H9 (cell line): ENCODE results near the gene GMPS. TPM values are rescaled to one million over a fixed set of nuclear protein-coding genes. Genes with fewer than 3 reads are reported as not detected.
A peak's percentile ranks its signal among the peaks of the same experiment; 100 is the strongest.

Experiments used
- DNase-seq: peaks from one replicate; pipeline ENCODE4 v3.0.0-alpha.2; 2017
- H2AFZ ChIP-seq: one replicate; pipeline ENCODE4 v1.6.1; 2013; ENCODE audit warnings: mild to moderate bottlenecking, low read length, control low read depth, moderate library complexity
- H2AK5ac ChIP-seq: 2 replicates; pipeline ENCODE4 v1.6.1; 2013; ENCODE audit warnings: low read length, control low read depth, mixed read lengths; ENCODE audit not compliant: insufficient read length
- H2BK120ac ChIP-seq: one replicate; pipeline ENCODE4 v1.6.1; 2013; ENCODE audit warnings: low read depth, mild to moderate bottlenecking, low read length, control low read depth, inconsistent platforms; ENCODE audit not compliant: poor library complexity, severe bottlenecking
- H2BK12ac ChIP-seq: 2 replicates; pipeline ENCODE4 v1.6.1; 2013; ENCODE audit warnings: low read length, control low read depth, mixed read lengths, low read depth; ENCODE audit not compliant: insufficient read length
- H2BK15ac ChIP-seq: 2 replicates; pipeline ENCODE4 v1.6.1; 2013; ENCODE audit warnings: low read depth, low read length, control low read depth
- H2BK20ac ChIP-seq: one replicate; pipeline ENCODE4 v1.6.1; 2013; ENCODE audit warnings: low read depth, mild to moderate bottlenecking, low read length, control low read depth, inconsistent platforms; ENCODE audit not compliant: poor library complexity, severe bottlenecking
- H2BK5ac ChIP-seq: 2 replicates; pipeline ENCODE4 v1.6.1; 2013; ENCODE audit warnings: low read length, control low read depth, mixed read lengths; ENCODE audit not compliant: insufficient read length
- H3K14ac ChIP-seq: 2 replicates; pipeline ENCODE4 v1.6.1; 2013; ENCODE audit warnings: low read length, control low read depth; ENCODE audit not compliant: insufficient read depth
- H3K18ac ChIP-seq: 2 replicates; pipeline ENCODE4 v1.6.1; 2013; ENCODE audit warnings: low read depth, mild to moderate bottlenecking, mixed read lengths, low read length, control low read depth; ENCODE audit not compliant: insufficient read length
- H3K23ac ChIP-seq: 2 replicates; pipeline ENCODE4 v1.6.1; 2013; ENCODE audit warnings: low read length, control low read depth, mixed read lengths, low read depth; ENCODE audit not compliant: insufficient read length
- H3K23me2 ChIP-seq: 2 replicates; pipeline ENCODE4 v1.6.1; 2013; ENCODE audit warnings: low read depth, mild to moderate bottlenecking, mixed read lengths, low read length, control low read depth; ENCODE audit not compliant: insufficient read length, poor library complexity, severe bottlenecking
- H3K27ac ChIP-seq: 2 replicates; pipeline ENCODE4 v1.5.1; 2013; ENCODE audit warnings: low read length, control low read depth, mixed read lengths, low read depth; ENCODE audit not compliant: insufficient read length
- H3K27me3 ChIP-seq: 2 replicates; pipeline ENCODE4 v1.6.1; 2013; ENCODE audit warnings: low read length, control low read depth, inconsistent platforms; ENCODE audit not compliant: insufficient read depth
- H3K4ac ChIP-seq: 2 replicates; pipeline ENCODE4 v1.6.1; 2013; ENCODE audit warnings: low read depth, mild to moderate bottlenecking, control low read depth, inconsistent platforms, low read length, moderate library complexity
- H3K4me1 ChIP-seq: 2 replicates; pipeline ENCODE4 v1.6.1; 2013; ENCODE audit warnings: low read length, control low read depth, inconsistent platforms; ENCODE audit not compliant: insufficient read depth
- H3K4me2 ChIP-seq: 2 replicates; pipeline ENCODE4 v1.6.1; 2013; ENCODE audit warnings: low read length, control low read depth, mixed read lengths; ENCODE audit not compliant: insufficient read length, insufficient read depth
- H3K56ac ChIP-seq: 2 replicates; pipeline ENCODE4 v1.6.1; 2013; ENCODE audit warnings: low read depth, mild to moderate bottlenecking, mixed read lengths, low read length, control low read depth; ENCODE audit not compliant: insufficient read length
- H3K79me1 ChIP-seq: 2 replicates; pipeline ENCODE4 v1.6.1; 2013; ENCODE audit warnings: low read depth, mild to moderate bottlenecking, moderate library complexity, low read length, control low read depth, inconsistent platforms; ENCODE audit not compliant: insufficient read depth, poor library complexity, severe bottlenecking
- H3K79me2 ChIP-seq: 2 replicates; pipeline ENCODE4 v1.6.1; 2013; ENCODE audit warnings: low read length, control low read depth, inconsistent platforms; ENCODE audit not compliant: insufficient read depth
- H3K9ac ChIP-seq: 2 replicates; pipeline ENCODE4 v1.6.1; 2013; ENCODE audit warnings: low read length, control low read depth, mixed read lengths; ENCODE audit not compliant: insufficient read length; ENCODE audit errors: extremely low read depth
- H3K9me3 ChIP-seq: one replicate; pipeline ENCODE4 v1.6.1; 2013; ENCODE audit warnings: low read depth, low read length, inconsistent platforms; ENCODE audit not compliant: control insufficient read depth
- H3T11ph ChIP-seq: one replicate; pipeline ENCODE4 v1.6.1; 2013; ENCODE audit warnings: mild to moderate bottlenecking, low read length, control low read depth, inconsistent platforms
- H4K20me1 ChIP-seq: one replicate; pipeline ENCODE4 v1.6.1; 2013; ENCODE audit not compliant: control insufficient read depth, insufficient read length, insufficient read depth
- H4K5ac ChIP-seq: 2 replicates; pipeline ENCODE4 v1.6.1; 2013; ENCODE audit warnings: low read depth, mild to moderate bottlenecking, mixed read lengths, low read length, control low read depth; ENCODE audit not compliant: insufficient read length
- H4K8ac ChIP-seq: replicated peaks from 2 replicates; pipeline ENCODE4 v1.6.1; 2013; ENCODE audit warnings: low read length, control low read depth, mixed read lengths, low read depth; ENCODE audit not compliant: insufficient read length
- H4K91ac ChIP-seq: 2 replicates; pipeline ENCODE4 v1.6.1; 2013; ENCODE audit warnings: low read depth, mild to moderate bottlenecking, moderate library complexity, mixed read lengths, low read length, control low read depth; ENCODE audit not compliant: insufficient read length
- H3K27ac Mint-ChIP-seq, 3 experiments: 2 replicates in 2 of 3; 3 replicates in 1 of 3; pipeline ENCODE4 v1.8.0; 2020 to 2021; ENCODE audit warnings: mixed read lengths in 3 of 3, mild to moderate bottlenecking in 1 of 3, moderate library complexity in 1 of 3
- H3K27me3 Mint-ChIP-seq: 2 replicates; pipeline ENCODE4 v1.8.0; 2021; ENCODE audit warnings: low read depth, mild to moderate bottlenecking, moderate library complexity, mixed read lengths
- H3K36me3 Mint-ChIP-seq, 3 experiments: 2 replicates in 2 of 3; 3 replicates in 1 of 3; pipeline ENCODE4 v1.8.0; 2020 to 2021; ENCODE audit warnings: low read depth in 3 of 3, mixed read lengths in 3 of 3; ENCODE audit not compliant: insufficient read depth in 1 of 3
- H3K4me1 Mint-ChIP-seq, 2 experiments: 2 replicates each; pipeline ENCODE4 v1.8.0; 2020; ENCODE audit warnings: mixed read lengths in 2 of 2
- H3K4me3 Mint-ChIP-seq, 2 experiments: 2 replicates in 1 of 2; 3 replicates in 1 of 2; pipeline ENCODE4 v1.8.0; 2020 to 2021; ENCODE audit warnings: mild to moderate bottlenecking in 2 of 2, mixed read lengths in 2 of 2, moderate library complexity in 1 of 2
- H3K9me3 Mint-ChIP-seq, 2 experiments: 2 replicates in 1 of 2; 3 replicates in 1 of 2; pipeline ENCODE4 v1.8.0; 2020; ENCODE audit warnings: mild to moderate bottlenecking in 2 of 2, mixed read lengths in 2 of 2, moderate library complexity in 1 of 2
- total RNA-seq: library from RNA; stranded (reverse); gene quantifications from 2 replicates; pipeline ENCODE4 v1.2.1, GENCODE V29; 2021
- TF ChIP-seq, protein P1 (sequence below): fragments of 200-600 bp; sonication (generic); conservative IDR thresholded peaks from 3 replicates; pipeline ENCODE4 v1.8.0; 2021; ENCODE audit warnings: antibody characterized with exemption, mild to moderate bottlenecking

The GMPS gene
- total RNA-seq, 1 experiment from 2014 or later, result 142 TPM

GRCh38 chr3:155912090-155912489, 41.6 kb downstream of the GMPS start:
- TF ChIP-seq, protein P1, sequence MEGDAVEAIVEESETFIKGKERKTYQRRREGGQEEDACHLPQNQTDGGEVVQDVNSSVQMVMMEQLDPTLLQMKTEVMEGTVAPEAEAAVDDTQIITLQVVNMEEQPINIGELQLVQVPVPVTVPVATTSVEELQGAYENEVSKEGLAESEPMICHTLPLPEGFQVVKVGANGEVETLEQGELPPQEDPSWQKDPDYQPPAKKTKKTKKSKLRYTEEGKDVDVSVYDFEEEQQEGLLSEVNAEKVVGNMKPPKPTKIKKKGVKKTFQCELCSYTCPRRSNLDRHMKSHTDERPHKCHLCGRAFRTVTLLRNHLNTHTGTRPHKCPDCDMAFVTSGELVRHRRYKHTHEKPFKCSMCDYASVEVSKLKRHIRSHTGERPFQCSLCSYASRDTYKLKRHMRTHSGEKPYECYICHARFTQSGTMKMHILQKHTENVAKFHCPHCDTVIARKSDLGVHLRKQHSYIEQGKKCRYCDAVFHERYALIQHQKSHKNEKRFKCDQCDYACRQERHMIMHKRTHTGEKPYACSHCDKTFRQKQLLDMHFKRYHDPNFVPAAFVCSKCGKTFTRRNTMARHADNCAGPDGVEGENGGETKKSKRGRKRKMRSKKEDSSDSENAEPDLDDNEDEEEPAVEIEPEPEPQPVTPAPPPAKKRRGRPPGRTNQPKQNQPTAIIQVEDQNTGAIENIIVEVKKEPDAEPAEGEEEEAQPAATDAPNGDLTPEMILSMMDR, result no peak
- Histone ChIP-seq H3K4ac (no peak overlapping the region), H3K14ac (no peak overlapping the region), H3K27me3 (no peaks in the 10 kb centered on the region), H2BK5ac (no peak overlapping the region), H4K20me1 (no peaks in the 10 kb centered on the region), H3K18ac (no peak overlapping the region), H2AFZ (no peak overlapping the region), H3K4me1 (no peaks in the 10 kb centered on the region), H4K5ac (no peak overlapping the region), H3K4me2 (no peak overlapping the region), H3K79me2 (no peaks in the 10 kb centered on the region), H3K9me3 (no peaks in the 10 kb centered on the region), H2BK120ac (no peak overlapping the region), H4K91ac (no peak overlapping the region), H2BK12ac (no peak overlapping the region), H2AK5ac (no peak overlapping the region), H3K79me1 (peaks cover 3% of the 10 kb centered on the region), H3T11ph (no peak overlapping the region), H2BK20ac (no peak overlapping the region), H4K8ac (no peak overlapping the region), H2BK15ac (no peak overlapping the region), H3K56ac (no peak overlapping the region), H3K27ac (no peak overlapping the region), H3K9ac (no peak overlapping the region), H3K23me2 (no peaks in the 10 kb centered on the region), H3K23ac (no peak overlapping the region)
- H3K4me3 Mint-ChIP-seq, result no peak overlapping the region
- H3K4me1 Mint-ChIP-seq, result no peaks in the 10 kb centered on the region
- no peaks in the 10 kb centered on the region for H3K9me3 Mint-ChIP-seq
- DNase-seq, result no peak
- H3K36me3 Mint-ChIP-seq, result peaks cover 53 to 94% (median 81%) of the 10 kb centered on the region in 3 experiments; a peak in 6 of 7 replicates
- H3K27me3 Mint-ChIP-seq, result no peaks in the 10 kb centered on the region
- H3K27ac Mint-ChIP-seq, result peak overlapping the region in 1 of 3 experiments; percentile 11; a peak in 4 of 7 replicates
